GM12891 (cell line): ENCODE data around the gene AIMP2.

Experiments
- POLR2A ChIP-seq: IDR thresholded peaks from 2 replicates; pipeline ENCODE4 v1.6.1; 2011; ENCODE audit warnings: low read depth, low read length, control low read depth
- POLR2AphosphoS5 ChIP-seq: IDR thresholded peaks from 2 replicates; pipeline ENCODE4 v1.6.1; 2011; ENCODE audit warnings: low read depth, low read length, control low read depth
- SPI1 ChIP-seq: IDR thresholded peaks from 2 replicates; pipeline ENCODE4 v1.6.1; 2011; ENCODE audit warnings: low read depth, low read length, control low read depth
- TAF1 ChIP-seq: IDR thresholded peaks from 2 replicates; pipeline ENCODE4 v1.6.1; 2011; ENCODE audit warnings: low read depth, low read length, control low read depth

GRCh38 chr7:6032167-6032566, 23.1 kb downstream of the AIMP2 start:
- TF ChIP-seq POLR2A (no peak), TAF1 (no peak), POLR2AphosphoS5 (no peak), SPI1 (no peak)
